Activated CD8-positive, alpha-beta memory T cell treated with anti-CD3 and anti-CD28 coated beads, Interleukin-2, amount 50 U/mL, for 48 hours (primary cell): ENCODE data around the gene CNRIP1.
"Not testable (repeated sequence)": the region's sequence is repeated elsewhere in the genome, so short reads cannot be mapped to it uniquely, and the experiment has no call there.

ENCODE experiments used
- DNase-seq: peaks from one replicate; pipeline ENCODE4 v3.0.0-alpha.2; 2020

The CNRIP1 gene

GRCh38 chr2:68340226-68341061 is 20.7 kb upstream of the CNRIP1 start:
- no peak for DNase-seq

GRCh38 chr2:68336192-68336591 is 16.4 kb upstream of the CNRIP1 start:
- no peak for DNase-seq

DNA sequence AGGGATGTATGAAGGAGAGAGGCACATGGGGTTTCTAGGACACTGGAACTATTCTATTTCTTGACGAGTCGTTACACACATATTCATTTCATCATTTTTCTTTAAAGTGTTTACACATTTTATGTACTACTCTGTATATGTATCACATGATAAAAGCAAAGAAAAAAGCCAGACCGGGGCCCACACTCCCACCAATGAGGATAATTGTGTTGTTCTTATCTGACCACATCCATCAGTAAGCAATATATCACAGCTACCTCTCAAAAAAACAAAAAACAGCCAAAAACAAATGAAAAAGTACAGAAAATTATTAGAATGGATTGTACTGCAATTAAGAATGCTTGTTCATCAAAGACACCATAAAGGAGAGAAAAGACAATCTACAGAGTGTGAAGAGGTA is 14.2 kb upstream of the CNRIP1 start:
- no peak for DNase-seq

- DNase-seq, result no peak
Observed at GRCh38 chr2:68333009-68333408, 13.3 kb upstream of the CNRIP1 start.

DNA sequence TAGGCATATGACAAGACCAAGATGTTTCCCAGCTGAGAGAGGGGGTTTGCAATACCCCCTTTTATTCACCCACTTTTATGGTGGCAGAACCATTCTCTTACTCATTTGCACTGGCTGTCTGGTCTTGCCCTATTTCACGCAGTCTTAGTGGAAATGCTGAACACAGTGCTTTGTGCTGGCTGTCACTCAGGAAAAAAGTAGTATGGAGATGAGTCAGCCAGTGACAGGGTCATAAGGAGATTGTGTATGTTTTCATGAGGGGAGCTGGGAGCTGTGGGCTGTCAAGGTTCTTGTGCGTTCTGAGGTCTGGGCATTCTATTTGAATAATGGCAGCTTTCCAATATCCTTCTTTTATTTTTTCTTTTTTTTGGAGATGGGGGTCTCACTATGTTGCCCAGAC is 10.9 kb upstream of the CNRIP1 start:
- DNase-seq, result no peak

- no peak for DNase-seq
Observed at GRCh38 chr2:68328901-68329300, 9.2 kb upstream of the CNRIP1 start.

GRCh38 chr2:68325056-68325455 is 5.3 kb upstream of the CNRIP1 start:
- no peak for DNase-seq

GRCh38 chr2:68320118-68320641 is 431 bp upstream of the CNRIP1 start:
- DNase-seq, result no peak

GRCh38 chr2:68318914-68319397 is 793 bp downstream of the CNRIP1 start:
- no peak for DNase-seq

GRCh38 chr2:68317971-68318913 is 1.5 kb downstream of the CNRIP1 start:
- DNase-seq, result no peak

GRCh38 chr2:68316111-68316510 is 3.6 kb downstream of the CNRIP1 start:
- no peak for DNase-seq

- DNase-seq, result no peak
Observed at GRCh38 chr2:68311033-68311432, 8.7 kb downstream of the CNRIP1 start.

GRCh38 chr2:68309426-68309825 is 10.3 kb downstream of the CNRIP1 start:
- DNase-seq, result no peak

GRCh38 chr2:68303902-68304272 is 15.9 kb downstream of the CNRIP1 start:
- not testable (repeated sequence) for DNase-seq

GRCh38 chr2:68303033-68303901 is 16.5 kb downstream of the CNRIP1 start:
- no peak for DNase-seq

DNA sequence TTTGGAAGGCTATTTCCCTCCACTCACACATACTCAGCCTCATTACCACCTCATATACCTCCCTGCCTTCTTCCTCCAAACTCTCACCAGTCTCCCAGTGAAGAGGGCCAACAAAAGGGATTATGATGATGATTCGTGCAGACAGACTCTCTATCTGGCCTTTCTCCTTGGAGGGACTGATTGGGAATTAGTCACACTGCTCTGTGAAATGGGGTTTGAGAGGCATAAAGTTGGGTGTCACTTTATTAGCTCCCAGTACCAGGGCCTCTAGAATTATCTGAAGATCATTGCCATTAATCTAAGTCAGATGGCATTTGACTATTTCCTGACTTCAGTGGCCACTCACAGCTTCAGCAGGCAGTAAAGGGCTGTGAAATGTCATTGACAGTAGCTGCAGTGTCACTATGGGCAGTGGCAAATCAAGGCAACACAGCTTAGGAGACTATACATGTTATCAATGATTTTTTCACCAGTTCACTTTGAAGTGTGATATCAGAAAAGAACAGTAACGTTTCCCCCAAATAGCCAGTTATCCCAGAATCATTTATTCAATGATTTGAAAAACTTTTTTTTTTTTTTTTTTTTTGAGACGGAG is 17.4 kb downstream of the CNRIP1 start:
- no peak for DNase-seq

- DNase-seq, result no peak
Observed at GRCh38 chr2:68295516-68295915, 24.2 kb downstream of the CNRIP1 start.

DNA sequence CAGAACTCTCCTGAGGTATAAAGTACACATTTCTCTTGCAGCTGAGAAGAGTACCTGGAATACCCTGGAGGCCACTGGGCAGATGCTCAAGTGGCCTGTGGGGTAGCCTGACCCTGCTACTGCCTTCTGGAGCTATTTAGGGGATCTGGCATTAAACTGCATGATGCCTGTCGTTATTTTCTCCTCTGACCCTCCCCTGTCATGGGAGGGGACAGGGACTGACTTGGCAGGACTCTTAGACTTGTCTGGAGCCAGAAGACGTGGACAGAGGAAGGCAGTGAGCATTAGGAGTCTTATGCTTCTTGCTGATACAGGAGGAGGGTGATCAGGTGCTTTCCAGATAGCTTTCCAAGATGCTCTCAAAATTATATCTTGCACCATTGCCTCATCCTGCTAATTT is 24.8 kb downstream of the CNRIP1 start:
- no peak for DNase-seq

DNA sequence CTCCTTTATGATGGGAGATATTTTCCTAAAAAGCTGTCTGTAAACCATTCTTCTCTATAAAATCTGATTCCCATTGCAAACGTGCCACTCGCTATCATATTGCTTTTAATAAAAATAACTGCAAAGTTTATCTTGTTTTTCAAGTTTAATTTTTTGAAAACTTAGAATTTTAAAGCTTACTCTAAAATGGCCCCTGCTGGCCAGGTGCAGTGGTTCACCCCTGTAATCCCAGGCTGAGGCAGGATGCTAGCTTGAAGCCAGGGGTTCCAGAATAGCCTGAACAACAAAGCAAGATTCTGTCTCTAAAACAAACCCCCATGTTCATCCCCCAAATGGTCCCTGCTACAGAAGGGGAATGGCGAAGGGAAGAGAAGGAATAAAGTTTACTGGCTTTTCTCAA is 25.6 kb downstream of the CNRIP1 start:
- DNase-seq, result no peak

DNA sequence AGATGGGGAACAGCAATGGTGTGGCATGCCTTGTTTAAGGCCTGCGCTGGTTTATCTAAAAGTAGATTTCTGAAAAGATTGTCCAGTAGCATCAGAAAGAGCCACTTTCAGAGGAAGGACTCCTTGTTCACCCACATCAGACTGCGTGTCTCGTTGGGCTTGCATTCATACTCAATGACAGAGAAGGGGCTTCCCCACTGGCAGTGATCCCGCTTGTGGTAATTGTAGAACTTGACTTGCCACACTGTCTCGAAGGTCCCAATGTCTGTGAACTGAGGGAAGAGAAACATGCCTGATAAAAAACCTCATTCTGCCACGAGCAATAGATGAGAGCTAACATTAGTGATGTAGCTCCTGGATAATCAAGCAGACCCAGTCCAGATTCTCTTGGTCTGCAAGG is 26.0 kb downstream of the CNRIP1 start:
- no peak for DNase-seq

DNA sequence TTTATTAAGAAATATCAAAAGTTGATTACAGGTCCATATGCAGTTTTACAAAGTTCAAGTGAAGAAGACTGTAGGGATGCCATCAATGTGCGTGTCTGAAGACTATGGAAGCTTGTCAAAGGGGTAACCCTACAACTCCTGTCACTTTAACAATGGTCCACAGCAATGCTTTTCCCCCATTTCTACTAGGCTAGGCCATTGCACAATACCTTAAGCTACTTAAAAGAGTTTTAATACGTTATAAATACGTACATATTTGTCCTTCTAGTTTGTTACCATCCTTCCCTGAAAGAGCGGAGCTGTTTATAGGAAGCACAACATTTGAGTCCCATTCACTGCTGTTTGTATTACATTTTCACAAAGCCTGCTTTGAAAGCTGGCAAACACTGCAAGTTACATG is 26.7 kb downstream of the CNRIP1 start:
- no peak for DNase-seq

GRCh38 chr2:68292108-68292710 is 27.5 kb downstream of the CNRIP1 start:
- no peak for DNase-seq
